ENCODE measurements around the gene SCFD2. TPM values are rescaled to one million over a fixed set of nuclear protein-coding genes. Genes with fewer than 3 reads are reported as not detected.
A peak's percentile ranks its signal among the peaks of the same experiment; 100 is the strongest.

The SCFD2 gene
- total and polyA plus RNA-seq, 12 donors: 2.9 to 15.0 (median 9.7) TPM

DNA sequence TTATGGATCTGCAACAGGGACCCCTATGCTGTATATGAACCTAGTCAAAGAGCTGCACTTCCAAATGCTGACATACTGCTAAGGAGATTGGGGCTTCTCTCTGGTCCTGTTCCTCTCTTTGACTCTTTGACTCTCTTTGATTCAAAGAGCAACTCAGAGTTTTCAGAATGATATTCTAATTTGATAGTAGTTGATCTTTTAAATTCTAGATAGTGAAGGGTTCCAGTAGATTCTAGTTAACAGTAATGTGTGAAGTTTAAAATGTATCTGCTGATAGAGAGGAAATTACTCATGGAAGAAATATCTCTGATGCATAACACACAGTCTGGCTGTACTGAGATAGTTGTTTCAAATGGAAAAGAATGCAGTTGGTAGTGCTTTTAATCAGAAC, 264.7 kb downstream of the SCFD2 start:
- ATAC-seq: peak in 1 of 8 donors; percentile 66
- H3K27ac ChIP-seq: peak overlapping the region in 2 of 10 donors; percentile 27 to 39
- no peaks in the 10 kb centered on the region for H3K36me3 ChIP-seq
- no peak overlapping the region for H3K4me3 ChIP-seq
- TF ChIP-seq, protein P1, sequence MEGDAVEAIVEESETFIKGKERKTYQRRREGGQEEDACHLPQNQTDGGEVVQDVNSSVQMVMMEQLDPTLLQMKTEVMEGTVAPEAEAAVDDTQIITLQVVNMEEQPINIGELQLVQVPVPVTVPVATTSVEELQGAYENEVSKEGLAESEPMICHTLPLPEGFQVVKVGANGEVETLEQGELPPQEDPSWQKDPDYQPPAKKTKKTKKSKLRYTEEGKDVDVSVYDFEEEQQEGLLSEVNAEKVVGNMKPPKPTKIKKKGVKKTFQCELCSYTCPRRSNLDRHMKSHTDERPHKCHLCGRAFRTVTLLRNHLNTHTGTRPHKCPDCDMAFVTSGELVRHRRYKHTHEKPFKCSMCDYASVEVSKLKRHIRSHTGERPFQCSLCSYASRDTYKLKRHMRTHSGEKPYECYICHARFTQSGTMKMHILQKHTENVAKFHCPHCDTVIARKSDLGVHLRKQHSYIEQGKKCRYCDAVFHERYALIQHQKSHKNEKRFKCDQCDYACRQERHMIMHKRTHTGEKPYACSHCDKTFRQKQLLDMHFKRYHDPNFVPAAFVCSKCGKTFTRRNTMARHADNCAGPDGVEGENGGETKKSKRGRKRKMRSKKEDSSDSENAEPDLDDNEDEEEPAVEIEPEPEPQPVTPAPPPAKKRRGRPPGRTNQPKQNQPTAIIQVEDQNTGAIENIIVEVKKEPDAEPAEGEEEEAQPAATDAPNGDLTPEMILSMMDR (IDR thresholded peaks at IDR 0.05): no peak
- peaks cover 0 to 30% (median 13%) of the 10 kb centered on the region in 9 donors for H3K4me1 ChIP-seq
- no peak for DNase-seq
- peaks cover 0 to 4% (median 0%) of the 10 kb centered on the region in 11 donors for H3K9me3 ChIP-seq
- no peaks in the 10 kb centered on the region for H3K27me3 ChIP-seq
- intact Hi-C loops (cut with DNase I): no loop called here

DNA sequence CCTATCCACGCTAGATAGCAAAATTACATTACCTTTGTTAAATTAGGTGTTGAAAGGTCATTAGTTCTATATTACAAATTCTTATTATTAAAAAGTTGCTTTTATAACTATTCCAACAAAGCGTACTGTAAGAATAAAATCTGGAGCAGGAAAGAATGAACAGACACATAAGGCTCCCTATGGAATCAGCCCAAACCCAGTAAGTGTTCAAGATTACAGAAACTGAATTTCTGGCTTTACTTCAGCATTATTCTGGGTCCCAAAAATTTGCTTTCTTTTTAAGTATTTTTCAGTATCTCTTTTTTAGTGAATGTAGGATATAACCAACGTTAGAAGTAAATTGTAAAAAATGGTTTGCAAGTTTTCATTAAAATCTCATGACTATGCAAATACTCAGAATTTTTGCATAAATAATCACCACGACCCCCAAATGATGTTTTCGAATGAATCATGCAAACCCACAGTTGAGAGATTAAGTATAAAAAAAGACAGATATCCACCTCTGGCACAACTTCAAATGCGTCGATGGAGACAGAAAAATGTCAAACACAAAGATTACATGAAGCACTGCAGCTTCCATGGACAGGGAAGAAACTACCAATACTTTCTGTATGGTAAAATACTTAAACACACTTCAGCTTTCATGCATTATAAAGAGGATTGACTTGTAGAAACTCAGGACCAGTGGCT, 265.2 kb downstream of the SCFD2 start:
- DNase-seq (no peak), ATAC-seq (peak in 1 of 8 donors; percentile 26)
- Histone ChIP-seq H3K36me3 (no peaks in the 10 kb centered on the region), H3K4me1 (peaks cover 0 to 30% (median 13%) of the 10 kb centered on the region in 9 donors), H3K4me3 (no peak overlapping the region), H3K27me3 (no peaks in the 10 kb centered on the region), H3K9me3 (peaks cover 0 to 4% (median 0%) of the 10 kb centered on the region in 11 donors), H3K27ac (peak overlapping the region in 1 of 10 donors; percentile 39)
- intact Hi-C loops (cut with DNase I): no loop called here
- 55% methylated on average over 7 of the region's 7 CpGs for WGBS, 2 donors
- TF ChIP-seq, protein P1 (IDR thresholded peaks at IDR 0.05): no peak

DNA sequence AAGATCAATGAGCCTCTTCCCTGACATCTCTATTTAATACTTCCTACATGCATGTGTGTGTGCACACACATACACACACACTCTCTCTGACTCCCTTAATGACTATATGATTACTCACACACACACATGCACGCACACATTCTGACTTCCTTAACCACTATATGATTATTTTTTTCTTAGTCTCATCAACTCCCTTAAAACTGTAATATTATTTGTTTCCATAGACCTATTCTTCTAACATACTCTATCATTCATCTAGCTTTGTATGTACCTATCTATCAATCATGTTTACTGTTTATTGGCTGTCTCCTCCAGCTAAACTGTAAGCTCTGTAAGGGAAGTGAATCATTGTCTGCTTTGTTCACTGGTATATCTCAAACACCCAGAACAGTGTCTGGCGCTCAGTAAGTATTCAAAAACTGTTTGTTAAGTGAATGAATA, 267.2 kb downstream of the SCFD2 start:
- H3K4me3 ChIP-seq: no peak overlapping the region
- 67 to 98% methylated on average over 2 of the region's 2 CpGs for whole genome bisulfite sequencing, 2 donors

DNA sequence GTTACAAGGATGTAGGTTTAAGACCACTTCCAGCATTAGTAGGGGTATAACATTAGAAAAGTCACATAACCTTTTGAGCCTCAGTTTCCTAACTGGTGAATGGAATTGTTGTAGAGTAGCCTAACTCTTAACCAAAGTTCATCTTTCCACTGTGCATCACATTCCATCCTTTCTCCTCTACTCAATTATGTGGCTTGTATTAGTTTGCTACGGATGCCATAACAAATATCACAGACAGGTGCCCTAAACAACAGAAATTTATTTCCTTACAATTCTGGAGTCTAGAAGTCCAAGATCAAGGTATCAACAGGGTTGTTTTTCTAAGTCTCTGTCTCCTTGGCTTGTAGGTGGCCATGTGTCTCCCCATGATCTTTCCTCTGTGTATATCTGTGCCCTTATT, 271.8 kb downstream of the SCFD2 start:
- peaks cover 0 to 22% (median 8%) of the 10 kb centered on the region in 9 donors for H3K4me1 ChIP-seq
- TF ChIP-seq, protein P1 (IDR thresholded peaks at IDR 0.05): no peak
- H3K27ac ChIP-seq: no peak overlapping the region
- H3K9me3 ChIP-seq: peaks cover 0 to 4% (median 0%) of the 10 kb centered on the region in 11 donors
- no peaks in the 10 kb centered on the region for H3K27me3 ChIP-seq
- intact Hi-C loops (cut with DNase I): no loop called here
- H3K36me3 ChIP-seq: no peaks in the 10 kb centered on the region
- DNase-seq: no peak
- no peak for ATAC-seq
- H3K4me3 ChIP-seq: no peak overlapping the region
- 97 to 100% methylated on average over 1 of the region's 1 CpG for WGBS, 2 donors

More for the DNA sequence above, 267.2 kb downstream of the SCFD2 start:
- Histone ChIP-seq H3K27ac (no peak overlapping the region), H3K27me3 (no peaks in the 10 kb centered on the region), H3K36me3 (no peaks in the 10 kb centered on the region), H3K4me1 (peaks cover 0 to 24% (median 13%) of the 10 kb centered on the region in 9 donors), H3K9me3 (peaks cover 0 to 4% (median 0%) of the 10 kb centered on the region in 11 donors)
- no peak for ATAC-seq
- DNase-seq: no peak
- TF ChIP-seq, protein P1 (IDR thresholded peaks at IDR 0.05): no peak
- intact Hi-C loops (cut with DNase I): no loop called here

All from heart right ventricle (tissue), 16 donors.